Fibroblast of lung (primary cell): ENCODE data around the gene PTPN14.

Experiments used
- CTCF ChIP-seq, 2 donors: IDR thresholded peaks in 1 of 2; conservative IDR thresholded peaks in 1 of 2; 1 replicate in 1 of 2; 2 replicates in 1 of 2; pipeline ENCODE4 v1.5.1; 2011 to 2012; ENCODE audit warnings: low read length in 2 of 2, control low read depth in 1 of 2, inconsistent platforms in 1 of 2, low read depth in 1 of 2, mild to moderate bottlenecking in 1 of 2
- EZH2 ChIP-seq: IDR thresholded peaks from 2 replicates; pipeline ENCODE4 v1.5.1; 2012; ENCODE audit warnings: low read length, control low read depth, mild to moderate bottlenecking; ENCODE audit errors: missing control alignments

GRCh38 chr1:214514819-214515383 lies 36.5 kb downstream of the PTPN14 start:
- TF ChIP-seq CTCF (conservative IDR thresholded peaks at IDR 0.05 in 1 of 2, IDR thresholded peaks at IDR 0.05 in 1 of 2; ENCODE audit: low read depth in 1 of 2, low read length in 2 of 2) = no peak
- TF ChIP-seq EZH2 = no peak
